ENCODE measurements around the gene PRDM2. TPM values are rescaled to one million over a fixed set of nuclear protein-coding genes. Genes with fewer than 3 reads are reported as not detected.

Gene PRDM2
- total and polyA plus RNA-seq, 2 of the 13 experiments (the other 11 are each of a cell fraction or from before 2014, with no cell fraction given) = 4.0 to 6.5 TPM

GRCh38 chr1:13731897-13732296 is 31.9 kb downstream of the PRDM2 start:
- peaks cover 0 to 43% of the 10 kb centered on the region in 2 experiments; a peak in 4 of 5 replicates for H3K27me3 ChIP-seq (ENCODE audit: control insufficient read depth in 1 of 2, insufficient read depth in 2 of 2, low read length in 2 of 2)
- no peaks in the 10 kb centered on the region for H4K20me1 ChIP-seq (ENCODE audit: insufficient read depth, low read length)
- H3K9ac ChIP-seq (ENCODE audit: insufficient read depth, low read depth, low read length) = no peak overlapping the region
- no peak overlapping the region for H3K27ac ChIP-seq (ENCODE audit: extremely low read length, insufficient read depth, low read length)
- no TSS peak for BruUV-seq (replicated peaks)
- no peak for FAIRE-seq
- H3K4me1 ChIP-seq (ENCODE audit: insufficient read depth, low read length) = no peaks in the 10 kb centered on the region
- H3K4me2 ChIP-seq (ENCODE audit: low read depth, low read length) = no peak overlapping the region
- H3K79me2 ChIP-seq (ENCODE audit: insufficient read depth, low read length) = no peaks in the 10 kb centered on the region
- no peak for DNase-seq (ENCODE audit: low spot score)
- no peak for ATAC-seq
- H3K9me3 ChIP-seq (ENCODE audit: low read length) = no peaks in the 10 kb centered on the region
- 12% methylated on average over 5 of the region's 5 CpGs for WGBS (ENCODE audit: low lambda C conversion rate)
- H2AFZ ChIP-seq (ENCODE audit: low read length) = no peak overlapping the region
- H3K4me3 ChIP-seq (replicated peaks in 1 of 3; ENCODE audit: insufficient read depth in 1 of 3, low read depth in 2 of 3, low read length in 3 of 3) = no peak overlapping the region
- intact Hi-C loops (cut with micrococcal nuclease; ENCODE audit: unreplicated experiment) (no loop called here), in situ Hi-C loops (cut with HindIII; ENCODE audit: extremely low pct_ligation_motif_present, low pct_unique_long_range_greater_than_20kb) (no loop called here)
- no peaks in the 10 kb centered on the region for H3K36me3 ChIP-seq (replicated peaks in 1 of 2; ENCODE audit: control insufficient read depth in 1 of 2, insufficient read depth in 2 of 2, low read length in 2 of 2)
- TF ChIP-seq SMARCE1 (IDR thresholded peaks at IDR 0.05; ENCODE audit: borderline replicate concordance) (no peak), ZNF343 (CRISPR knock-in tag; IDR thresholded peaks at IDR 0.05) (no peak)
- TF ChIP-seq, protein P1, sequence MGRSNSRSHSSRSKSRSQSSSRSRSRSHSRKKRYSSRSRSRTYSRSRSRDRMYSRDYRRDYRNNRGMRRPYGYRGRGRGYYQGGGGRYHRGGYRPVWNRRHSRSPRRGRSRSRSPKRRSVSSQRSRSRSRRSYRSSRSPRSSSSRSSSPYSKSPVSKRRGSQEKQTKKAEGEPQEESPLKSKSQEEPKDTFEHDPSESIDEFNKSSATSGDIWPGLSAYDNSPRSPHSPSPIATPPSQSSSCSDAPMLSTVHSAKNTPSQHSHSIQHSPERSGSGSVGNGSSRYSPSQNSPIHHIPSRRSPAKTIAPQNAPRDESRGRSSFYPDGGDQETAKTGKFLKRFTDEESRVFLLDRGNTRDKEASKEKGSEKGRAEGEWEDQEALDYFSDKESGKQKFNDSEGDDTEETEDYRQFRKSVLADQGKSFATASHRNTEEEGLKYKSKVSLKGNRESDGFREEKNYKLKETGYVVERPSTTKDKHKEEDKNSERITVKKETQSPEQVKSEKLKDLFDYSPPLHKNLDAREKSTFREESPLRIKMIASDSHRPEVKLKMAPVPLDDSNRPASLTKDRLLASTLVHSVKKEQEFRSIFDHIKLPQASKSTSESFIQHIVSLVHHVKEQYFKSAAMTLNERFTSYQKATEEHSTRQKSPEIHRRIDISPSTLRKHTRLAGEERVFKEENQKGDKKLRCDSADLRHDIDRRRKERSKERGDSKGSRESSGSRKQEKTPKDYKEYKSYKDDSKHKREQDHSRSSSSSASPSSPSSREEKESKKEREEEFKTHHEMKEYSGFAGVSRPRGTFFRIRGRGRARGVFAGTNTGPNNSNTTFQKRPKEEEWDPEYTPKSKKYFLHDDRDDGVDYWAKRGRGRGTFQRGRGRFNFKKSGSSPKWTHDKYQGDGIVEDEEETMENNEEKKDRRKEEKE (IDR thresholded peaks at IDR 0.05) = no peak
- CTCF ChIA-PET (ENCODE audit: low intra/inter-chr PET ratio, low total read pairs) = no interaction called here
- POLR2A ChIA-PET = no interaction called here

DNA sequence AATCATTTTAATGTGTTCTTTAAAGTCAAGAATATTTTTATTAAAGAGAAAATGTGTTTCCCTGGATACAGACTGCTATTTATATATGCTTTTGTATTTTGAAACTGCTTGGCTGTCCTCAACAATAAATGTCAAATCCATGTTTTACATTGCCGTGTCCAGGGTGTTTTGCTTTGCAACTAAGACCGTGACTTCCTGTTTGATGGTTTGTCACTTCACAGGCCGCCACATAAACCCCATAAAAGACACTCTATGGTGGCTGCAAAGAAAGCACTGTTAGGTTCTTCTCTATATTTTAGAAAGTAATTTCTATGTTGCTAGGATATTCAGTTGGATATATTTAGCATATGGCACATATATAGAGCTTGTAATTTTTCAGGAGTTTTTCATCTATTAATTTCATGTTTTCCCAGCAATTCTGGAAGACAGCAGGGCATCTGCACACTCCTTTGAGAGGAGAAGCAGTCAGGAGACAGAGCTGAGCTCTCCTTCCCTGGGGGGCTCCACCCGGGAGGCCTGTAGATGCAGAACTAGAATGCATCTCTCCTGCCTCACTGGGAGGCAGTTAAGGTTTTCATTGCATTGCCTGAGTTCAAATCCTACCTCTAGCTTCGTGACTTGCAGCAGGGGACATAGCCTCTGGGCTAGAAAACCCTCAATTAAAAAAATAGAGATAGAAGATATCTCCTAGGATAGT is 33.1 kb downstream of the PRDM2 start:
- H2AFZ ChIP-seq (ENCODE audit: low read length) = no peak overlapping the region
- 2% methylated on average over 5 of the region's 5 CpGs for WGBS (ENCODE audit: low lambda C conversion rate)
- FAIRE-seq (no peak), ATAC-seq (no peak), DNase-seq (ENCODE audit: low spot score) (no peak)
- H3K79me2 ChIP-seq (ENCODE audit: insufficient read depth, low read length) = no peaks in the 10 kb centered on the region
- no peak overlapping the region for H3K9ac ChIP-seq (ENCODE audit: insufficient read depth, low read depth, low read length)
- intact Hi-C loops (cut with micrococcal nuclease; ENCODE audit: unreplicated experiment) = no loop called here
- no peak overlapping the region for H3K4me3 ChIP-seq (replicated peaks in 1 of 3; ENCODE audit: insufficient read depth in 1 of 3, low read depth in 2 of 3, low read length in 3 of 3)
- H3K36me3 ChIP-seq (replicated peaks in 1 of 2; ENCODE audit: control insufficient read depth in 1 of 2, insufficient read depth in 2 of 2, low read length in 2 of 2) = no peaks in the 10 kb centered on the region
- in situ Hi-C loops (cut with HindIII; ENCODE audit: extremely low pct_ligation_motif_present, low pct_unique_long_range_greater_than_20kb) = no loop called here
- no peaks in the 10 kb centered on the region for H3K4me1 ChIP-seq (ENCODE audit: insufficient read depth, low read length)
- TF ChIP-seq ZNF607 (CRISPR knock-in tag; IDR thresholded peaks at IDR 0.05; ENCODE audit: borderline replicate concordance) (no peak), HHEX (CRISPR knock-in tag; IDR thresholded peaks at IDR 0.05) (no peak), ZNF776 (CRISPR knock-in tag; IDR thresholded peaks at IDR 0.05) (no peak)
- TF ChIP-seq, protein P2, sequence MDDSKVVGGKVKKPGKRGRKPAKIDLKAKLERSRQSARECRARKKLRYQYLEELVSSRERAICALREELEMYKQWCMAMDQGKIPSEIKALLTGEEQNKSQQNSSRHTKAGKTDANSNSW (CRISPR knock-in tag; IDR thresholded peaks at IDR 0.05; ENCODE audit: borderline replicate concordance) = no peak
- H3K4me2 ChIP-seq (ENCODE audit: low read depth, low read length) = no peak overlapping the region
- peaks cover 0 to 42% of the 10 kb centered on the region in 2 experiments; a peak in 4 of 5 replicates for H3K27me3 ChIP-seq (ENCODE audit: control insufficient read depth in 1 of 2, insufficient read depth in 2 of 2, low read length in 2 of 2)
- CTCF ChIA-PET (ENCODE audit: low intra/inter-chr PET ratio, low total read pairs) = no interaction called here
- no peaks in the 10 kb centered on the region for H3K9me3 ChIP-seq (ENCODE audit: low read length)
- POLR2A ChIA-PET = no interaction called here
- no peak overlapping the region for H3K27ac ChIP-seq (ENCODE audit: extremely low read length, insufficient read depth, low read length)
- H4K20me1 ChIP-seq (ENCODE audit: insufficient read depth, low read length) = no peaks in the 10 kb centered on the region
- BruUV-seq (replicated peaks) = no TSS peak

Measured in HepG2 (cell line).